Measurements from ENCODE around the gene HIVEP3. TPM values are rescaled to one million over a fixed set of nuclear protein-coding genes. Genes with fewer than 3 reads are reported as not detected.

Gene HIVEP3
- total RNA-seq, 1 donor from 2014 or later = 0.77 TPM

- DNase-seq (ENCODE audit: low read depth in 2 of 2) = no peak
Measured at GRCh38 chr1:41848216-41848952, 70.3 kb downstream of the HIVEP3 start.

- no peak for DNase-seq (ENCODE audit: low read depth in 2 of 2)
Measured at GRCh38 chr1:41847733-41848132, 71.0 kb downstream of the HIVEP3 start.

DNA sequence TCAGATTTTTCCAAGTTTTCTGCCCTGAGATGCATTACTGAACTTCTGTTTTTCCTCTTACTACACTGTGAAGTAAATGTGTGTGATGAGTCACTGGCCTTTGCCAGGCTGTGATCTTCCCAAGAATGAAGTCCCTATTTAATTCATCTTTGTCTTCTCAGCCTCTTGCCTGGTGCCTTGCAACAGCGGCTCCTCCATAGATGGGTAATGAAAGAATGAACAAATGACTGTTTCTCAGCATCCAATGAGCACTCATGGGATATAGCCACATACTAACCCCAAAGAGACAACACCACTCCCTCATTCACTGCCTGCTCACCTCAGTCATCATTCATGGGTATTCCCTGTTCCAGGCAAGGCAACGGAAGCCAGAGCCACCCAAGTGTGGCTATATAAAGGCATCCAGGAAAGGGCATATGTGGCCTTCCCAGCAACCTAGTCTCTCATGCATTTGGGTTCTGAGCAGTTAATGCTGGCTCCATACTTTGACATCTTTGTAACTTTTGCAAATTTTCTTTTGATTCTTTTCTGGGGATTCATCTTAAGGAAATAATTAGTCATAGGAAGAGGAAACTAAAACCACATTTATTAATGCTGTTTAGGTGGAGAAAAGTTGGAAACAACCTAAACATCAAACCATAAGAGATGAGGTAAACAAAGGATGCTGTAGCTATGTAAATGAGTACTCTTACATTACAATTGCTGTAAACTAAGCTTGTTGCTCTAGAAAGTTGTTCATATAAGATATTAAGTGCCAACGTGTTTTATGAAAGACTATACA is 71.9 kb downstream of the HIVEP3 start:
- peak in 1 of 2 donors; percentile 23 for DNase-seq (ENCODE audit: low read depth in 2 of 2)

- DNase-seq (ENCODE audit: low read depth in 2 of 2) = no peak
Measured at GRCh38 chr1:41844781-41845272, 73.9 kb downstream of the HIVEP3 start.

- DNase-seq (ENCODE audit: low read depth in 2 of 2) = no peak
Measured at GRCh38 chr1:41844255-41844654, 74.5 kb downstream of the HIVEP3 start.

GRCh38 chr1:41842993-41843755 is 75.5 kb downstream of the HIVEP3 start:
- peak in 1 of 2 donors; percentile 16 for DNase-seq (ENCODE audit: low read depth in 2 of 2)

GRCh38 chr1:41842326-41842725 is 76.4 kb downstream of the HIVEP3 start:
- no peak for DNase-seq (ENCODE audit: low read depth in 2 of 2)

GRCh38 chr1:41840592-41841246 is 78.0 kb downstream of the HIVEP3 start:
- DNase-seq (ENCODE audit: low read depth in 2 of 2) = peak; percentile 6 to 69

- DNase-seq (ENCODE audit: low read depth in 2 of 2) = no peak
Measured at GRCh38 chr1:41838266-41838665, 80.5 kb downstream of the HIVEP3 start.

- DNase-seq (ENCODE audit: low read depth in 2 of 2) = no peak
Measured at GRCh38 chr1:41837691-41838090, 81.0 kb downstream of the HIVEP3 start.

- DNase-seq (ENCODE audit: low read depth in 2 of 2) = no peak
Measured at GRCh38 chr1:41835485-41835884, 83.2 kb downstream of the HIVEP3 start.

DNA sequence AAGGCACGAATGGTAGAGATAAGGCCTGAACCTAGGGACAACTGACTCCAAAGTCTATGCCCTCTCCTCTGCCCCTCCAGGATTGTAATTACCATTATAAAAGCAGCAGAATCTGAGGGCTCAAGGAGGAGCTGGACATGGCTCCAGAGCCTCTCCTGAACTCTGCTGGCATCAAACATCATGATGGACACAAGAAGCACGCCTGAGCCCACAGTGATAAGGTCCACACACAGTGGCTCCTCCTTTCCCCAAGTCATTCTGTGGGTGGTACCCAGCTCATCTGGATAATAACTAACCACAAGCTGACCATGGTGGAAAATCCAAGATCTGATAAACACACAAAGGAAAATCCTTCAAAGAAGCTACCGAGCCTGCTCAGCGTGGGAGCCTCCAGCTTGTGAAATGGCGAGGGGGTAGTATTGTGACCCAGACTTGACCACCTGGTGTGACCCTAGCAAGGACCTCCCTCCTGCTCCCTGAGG is 85.2 kb downstream of the HIVEP3 start:
- no peak for DNase-seq (ENCODE audit: low read depth in 2 of 2)

DNA sequence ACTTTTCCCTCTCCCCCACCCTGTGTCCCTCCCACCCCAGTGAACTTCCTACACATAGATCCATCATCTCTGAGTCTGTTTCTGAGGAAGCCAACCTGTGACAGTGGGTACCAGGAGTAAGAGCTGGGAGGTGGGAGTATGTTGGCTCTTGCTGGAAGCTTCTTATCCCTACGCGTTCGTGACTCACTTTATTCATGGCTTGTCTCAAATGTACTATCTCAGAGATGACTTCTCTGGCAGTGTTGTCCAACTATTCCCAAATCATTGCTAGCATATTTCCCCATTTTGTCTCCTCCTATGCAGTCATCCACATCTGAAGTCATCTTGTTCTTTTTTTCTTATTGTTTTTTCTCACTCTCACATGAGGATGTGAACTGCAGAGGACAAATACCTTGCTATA is 88.0 kb downstream of the HIVEP3 start:
- no peak for DNase-seq (ENCODE audit: low read depth in 2 of 2)

- no peak for DNase-seq (ENCODE audit: low read depth in 2 of 2)
Measured at GRCh38 chr1:41827991-41828570, 90.6 kb downstream of the HIVEP3 start.

DNA sequence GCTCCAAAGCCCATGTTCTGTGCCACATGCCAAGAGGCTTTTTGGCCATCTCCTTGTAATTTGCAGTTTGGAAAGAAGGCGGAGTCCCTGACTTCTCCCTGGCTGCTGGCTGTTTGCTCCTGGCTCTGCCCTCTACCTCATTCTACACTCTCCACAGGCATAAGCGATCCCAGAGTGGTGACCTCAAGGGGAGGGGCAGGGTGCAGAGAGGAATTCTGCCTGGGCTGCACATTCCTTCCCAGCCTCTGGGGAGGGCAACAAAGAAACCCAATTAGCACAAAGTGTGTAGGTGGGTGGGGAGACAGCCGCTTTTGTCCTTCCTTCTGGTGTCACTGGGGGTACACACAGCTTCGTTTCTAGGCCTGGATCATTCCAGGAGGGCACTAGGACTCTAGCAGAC is 95.3 kb downstream of the HIVEP3 start:
- DNase-seq (ENCODE audit: low read depth in 2 of 2) = no peak

GRCh38 chr1:41822866-41823265 is 95.9 kb downstream of the HIVEP3 start:
- no peak for DNase-seq (ENCODE audit: low read depth in 2 of 2)

GRCh38 chr1:41819843-41820242 is 98.9 kb downstream of the HIVEP3 start:
- no peak for DNase-seq (ENCODE audit: low read depth in 2 of 2)

DNA sequence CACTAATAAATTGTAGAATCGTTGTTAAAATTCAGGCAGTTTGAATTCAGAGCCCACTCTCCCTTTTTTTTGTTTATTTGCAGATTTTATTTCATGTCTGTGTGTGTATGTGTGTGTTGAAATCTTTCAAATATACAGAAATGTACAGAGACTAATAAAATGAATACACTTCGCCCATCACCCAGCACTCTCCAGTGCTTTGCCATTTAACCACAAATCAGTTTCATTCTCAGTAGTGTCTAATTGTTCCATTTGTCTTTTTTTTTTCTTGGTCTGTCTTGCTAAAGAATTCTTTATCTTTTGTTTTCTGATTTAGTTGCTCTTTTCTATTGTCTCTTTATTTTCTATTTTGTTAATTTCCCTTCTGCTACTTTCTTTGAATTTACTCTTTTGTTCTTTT is 99.7 kb downstream of the HIVEP3 start:
- DNase-seq (ENCODE audit: low read depth in 2 of 2) = no peak

GRCh38 chr1:41816061-41816460 is 102.7 kb downstream of the HIVEP3 start:
- DNase-seq (ENCODE audit: low read depth in 2 of 2) = no peak

- no peak for DNase-seq (ENCODE audit: low read depth in 2 of 2)
Measured at GRCh38 chr1:41813755-41814745, 104.7 kb downstream of the HIVEP3 start.
